Dermis microvascular lymphatic vessel endothelial cell (primary cell): ENCODE data around the gene SAA2. TPM values are rescaled to one million over a fixed set of nuclear protein-coding genes. Genes with fewer than 3 reads are reported as not detected.
"Not testable (repeated sequence)": the region's sequence is repeated elsewhere in the genome, so short reads cannot be mapped to it uniquely, and the experiment has no call there.

Experiments
- DNase-seq, 2 donors: peaks; one replicate each; pipeline versions ENCODE4 v3.0.0 to v3.0.0-alpha.2; 2010; ENCODE audit warnings: low read depth in 2 of 2
- total RNA-seq: library from RNA; depleted of rRNA; stranded (reverse); fragments of >200 nt; gene quantifications from 2 replicates; pipeline ENCODE4 v1.2.1, GENCODE V29; 2014

Gene SAA2
- total RNA-seq, 1 donor from 2014 or later: not detected

DNA sequence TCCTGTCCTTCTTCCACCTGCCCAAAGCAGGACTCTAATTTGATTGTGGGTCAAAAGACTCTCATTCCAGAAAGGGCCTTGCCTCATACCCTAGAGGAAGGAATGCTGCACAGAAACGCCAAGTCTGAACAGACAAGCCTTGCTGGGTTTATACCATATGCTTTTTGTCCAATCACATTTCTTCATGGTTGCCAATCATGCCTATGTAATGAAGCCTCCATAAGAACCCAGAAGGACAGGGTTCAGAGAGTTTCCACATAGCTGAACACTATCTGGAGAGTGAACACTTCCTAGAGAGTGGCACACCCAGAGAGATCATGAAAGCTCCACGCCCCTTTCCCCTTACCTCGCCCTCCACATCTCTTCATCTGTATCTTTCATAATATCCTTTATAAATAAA is 4.8 kb upstream of the SAA2 start:
- no peak for DNase-seq

DNA sequence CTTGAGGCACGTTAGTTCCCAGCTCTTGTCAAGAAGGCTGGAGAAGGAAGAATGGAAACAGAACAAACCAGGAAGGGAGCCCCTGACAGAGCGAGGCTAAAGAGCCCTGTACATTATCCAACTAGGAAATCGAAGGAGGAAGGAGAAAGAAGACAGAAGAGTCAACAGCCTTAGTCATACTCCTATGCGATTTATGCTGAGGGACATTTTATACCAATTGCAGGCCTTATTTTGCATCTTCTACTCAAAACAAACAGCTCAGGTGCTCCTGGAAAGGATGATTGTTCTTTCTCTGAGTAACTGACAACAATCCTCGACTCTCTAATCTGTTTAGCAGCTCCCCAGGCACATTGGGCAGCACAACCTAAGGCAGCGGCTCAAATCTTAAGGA is 1.3 kb downstream of the SAA2 start:
- not testable (repeated sequence) for DNase-seq

- DNase-seq: not testable (repeated sequence)
These were observed 1.9 kb downstream of the SAA2 start for GRCh38 chr11:18246379-18247190.

DNA sequence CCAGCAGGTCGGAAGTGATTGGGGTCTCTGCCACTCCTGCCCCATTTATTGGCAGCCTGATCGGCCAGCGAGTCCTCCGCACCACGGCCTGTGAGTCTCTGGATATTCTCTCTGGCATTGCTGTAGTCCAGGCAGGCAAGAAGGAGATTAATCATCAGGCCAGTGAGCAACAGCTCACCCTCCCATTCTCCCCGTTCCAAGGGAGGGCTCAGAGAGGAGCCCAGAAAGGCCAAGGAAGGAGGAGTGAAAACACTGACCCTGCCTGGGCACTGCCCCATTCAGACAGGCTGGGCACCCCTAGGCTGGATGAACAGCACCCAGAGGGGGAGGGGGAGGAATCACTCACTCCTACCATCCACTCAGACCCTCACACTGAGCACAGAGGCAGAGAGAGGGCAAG is 3.1 kb downstream of the SAA2 start:
- DNase-seq: no peak

DNA sequence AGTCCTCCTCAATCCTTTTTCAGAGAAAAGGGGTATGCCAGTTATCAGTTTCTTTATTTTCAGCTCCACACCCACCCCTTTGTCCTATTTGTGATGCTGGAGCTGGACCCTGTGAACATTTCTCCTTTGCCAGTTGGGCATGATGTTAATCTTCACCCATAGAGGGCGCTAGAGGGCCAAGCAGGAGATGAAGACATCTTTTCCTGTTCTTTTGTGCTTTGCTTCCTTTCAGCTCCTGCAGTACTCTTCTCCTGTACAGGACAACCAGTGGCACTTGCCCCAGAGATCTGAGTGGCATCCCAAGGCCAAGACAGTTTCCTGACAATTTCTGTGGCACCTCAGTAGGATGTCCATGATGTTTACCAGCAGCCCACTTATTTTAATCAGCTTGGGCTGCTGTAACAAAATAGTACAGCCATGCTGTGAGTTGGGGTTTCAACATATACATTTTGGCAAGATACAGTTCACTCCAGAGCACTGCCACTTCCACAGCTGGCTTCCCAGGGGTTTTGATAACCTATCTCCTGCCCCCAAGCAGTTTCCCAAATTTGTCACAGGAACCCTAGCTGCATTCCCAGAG is 4.6 kb downstream of the SAA2 start:
- peak; percentile 12 to 71 for DNase-seq

- DNase-seq: no peak
These were observed 8.8 kb downstream of the SAA2 start for GRCh38 chr11:18239655-18240054.

DNA sequence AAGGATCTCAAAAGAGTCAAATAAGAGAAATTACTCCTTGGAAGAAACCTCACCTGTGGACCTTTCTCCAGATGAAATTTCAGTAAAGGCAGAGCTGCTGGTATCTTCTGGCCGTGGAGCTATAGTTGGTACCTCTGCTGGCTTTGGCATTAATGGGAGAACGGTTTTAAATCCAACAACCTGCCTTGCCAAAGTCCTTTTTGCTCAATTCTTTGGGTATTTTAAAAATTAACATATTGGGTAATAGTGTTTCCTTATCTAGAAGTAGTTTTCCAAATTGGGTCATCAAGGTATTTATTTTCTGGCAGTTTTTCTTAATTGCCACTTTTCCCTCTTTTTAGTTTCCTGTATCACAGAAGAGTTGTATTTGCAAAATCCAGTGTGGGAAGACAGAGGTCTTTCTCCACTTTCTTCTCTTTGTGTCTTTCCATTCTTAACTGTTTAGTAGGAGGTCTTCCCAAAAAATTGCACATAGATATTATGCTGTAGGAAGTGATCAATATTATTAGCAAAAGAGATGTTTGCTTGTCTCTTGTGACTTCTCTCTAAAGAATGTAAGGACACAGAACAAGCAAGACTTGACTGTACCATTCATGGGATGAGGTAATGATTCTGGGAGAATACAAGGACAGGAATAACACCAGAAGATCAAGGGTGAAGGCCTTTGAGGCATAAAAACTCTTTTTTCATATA is 11.7 kb downstream of the SAA2 start, which contains the start of gene SAA4:
TSS of gene SAA4 (minus strand) at position 139 of the 693 bp plus-strand sequence. CDS start 876 bp downstream, outside the sequence.
- DNase-seq: no peak

DNA sequence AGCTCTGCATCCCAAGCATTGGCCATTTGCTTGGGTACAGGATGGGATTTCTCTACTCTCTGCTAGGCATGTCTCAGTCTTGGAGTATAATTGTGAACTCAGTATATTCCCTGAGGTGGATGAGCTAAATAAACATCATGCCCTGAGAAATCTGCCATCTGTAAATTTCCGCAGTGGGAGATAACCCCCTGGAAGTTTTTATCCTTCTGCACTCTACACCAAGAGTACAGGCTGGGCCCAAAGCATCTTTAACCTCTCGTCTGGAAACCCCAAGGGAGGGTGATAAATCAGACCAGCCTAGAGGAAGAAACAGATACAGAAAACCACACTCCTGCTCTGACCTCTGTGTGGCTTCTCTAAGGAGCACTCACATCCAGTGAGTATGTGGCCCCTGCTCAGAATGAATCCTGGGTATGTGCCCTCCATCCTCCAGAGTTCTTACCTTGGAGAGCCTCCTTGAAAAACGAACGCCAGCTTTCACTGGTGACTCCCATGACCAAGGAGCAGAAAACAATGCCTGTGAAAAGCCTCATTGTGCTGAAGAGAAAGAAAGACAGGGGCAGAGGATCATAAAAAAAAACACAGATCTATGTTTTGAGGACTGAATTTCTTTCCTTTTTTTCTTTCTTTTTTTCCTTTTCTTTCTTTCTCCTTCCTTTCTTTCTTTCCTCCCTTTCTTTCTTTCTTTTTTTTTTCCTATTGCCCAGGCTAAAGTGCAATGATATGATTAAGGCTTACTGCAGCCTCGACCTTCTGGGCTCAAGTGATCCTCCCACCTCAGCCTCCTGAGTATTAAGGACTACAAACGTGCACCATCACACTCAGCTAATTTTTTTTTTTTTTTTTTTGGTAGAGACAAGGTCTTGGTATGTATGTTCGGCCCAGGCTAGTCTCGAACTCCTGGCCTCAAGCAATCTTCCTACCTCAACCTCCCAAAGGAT is 12.8 kb downstream of the SAA2 start:
- no peak for DNase-seq

DNA sequence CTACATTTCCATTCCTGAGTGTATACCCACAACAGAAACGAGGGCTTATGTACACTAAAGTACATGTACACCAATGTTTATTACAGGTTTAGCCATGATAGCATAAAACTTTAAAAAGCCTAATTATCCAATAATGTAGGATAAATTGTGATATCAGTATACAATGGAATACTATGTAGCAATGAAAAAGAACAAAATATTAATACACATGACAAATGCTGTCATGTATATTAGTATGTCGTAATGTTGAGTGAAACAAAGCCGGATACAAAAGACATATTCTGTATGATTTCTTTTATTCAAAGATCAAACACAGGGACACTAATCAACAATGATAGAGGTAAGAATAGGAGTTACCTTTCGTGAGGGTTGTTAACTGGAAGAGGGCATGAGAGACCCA is 14.6 kb downstream of the SAA2 start:
- no peak for DNase-seq

DNA sequence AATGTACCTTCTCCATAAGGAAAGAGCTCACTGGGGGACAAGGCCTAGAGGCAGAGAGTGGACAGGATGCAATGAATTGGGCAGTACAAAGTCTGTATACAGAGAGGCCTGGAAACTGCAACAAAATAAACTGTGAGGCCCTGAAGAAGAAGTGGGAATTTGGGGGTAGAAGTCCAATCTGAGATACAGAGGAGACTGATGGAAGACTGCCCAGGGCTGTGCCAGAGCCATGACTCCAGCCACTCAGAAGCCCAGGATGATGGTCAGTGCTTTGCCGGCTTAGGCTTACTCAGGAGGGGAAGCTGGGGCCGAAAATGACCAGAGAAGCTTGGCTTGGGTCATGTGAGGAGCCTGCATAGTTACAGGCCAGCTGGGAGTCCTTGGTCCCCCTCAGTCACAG is 17.6 kb downstream of the SAA2 start:
- DNase-seq: no peak

- DNase-seq: no peak
These were observed 19.0 kb downstream of the SAA2 start for GRCh38 chr11:18229501-18229900.

DNA sequence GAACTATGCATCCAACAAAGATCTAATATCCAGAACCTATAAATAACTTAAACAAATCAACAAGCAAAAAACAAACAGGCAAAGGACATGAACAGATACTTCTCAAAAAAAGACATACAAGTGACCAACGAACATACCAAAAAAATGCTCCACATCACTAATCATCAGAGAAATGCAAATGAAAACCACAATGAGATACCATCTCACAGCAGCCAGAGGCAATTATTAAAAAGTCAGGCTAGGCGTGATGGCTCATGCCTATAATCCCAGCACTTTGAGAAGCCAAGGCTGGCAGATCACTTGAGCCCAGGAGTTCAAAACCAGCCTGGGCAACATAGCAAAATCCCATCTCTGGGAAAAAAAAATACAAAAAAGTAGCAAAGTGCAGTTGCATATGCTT is 22.6 kb downstream of the SAA2 start:
- DNase-seq: no peak

GRCh38 chr11:18223591-18224387 is 24.7 kb downstream of the SAA2 start:
- no peak for DNase-seq

GRCh38 chr11:18222814-18223421 is 25.6 kb downstream of the SAA2 start:
- DNase-seq: no peak

GRCh38 chr11:18221274-18221876 is 27.1 kb downstream of the SAA2 start:
- DNase-seq: no peak

GRCh38 chr11:18209058-18209457 is 39.4 kb downstream of the SAA2 start:
- no peak for DNase-seq

DNA sequence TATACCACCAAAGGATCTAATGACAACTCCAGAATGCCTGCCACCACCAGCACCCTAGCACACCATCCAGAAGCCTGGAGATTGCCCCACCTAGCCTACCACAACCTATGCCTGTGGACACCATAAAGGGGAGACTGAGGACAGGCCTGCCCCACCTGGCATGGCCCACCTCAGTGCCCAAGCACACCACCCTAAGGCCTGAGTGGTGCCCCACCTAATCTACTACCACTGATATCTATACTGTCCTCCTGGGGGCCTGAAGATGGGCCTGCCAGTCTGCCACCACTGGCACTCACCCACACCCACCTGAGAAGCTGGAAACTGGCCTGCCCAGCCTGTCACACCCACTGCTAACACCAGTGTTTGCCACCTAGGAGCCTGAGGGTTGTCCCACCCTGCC is 43.7 kb downstream of the SAA2 start:
- no peak for DNase-seq

GRCh38 chr11:18204220-18204619 is 44.2 kb downstream of the SAA2 start:
- no peak for DNase-seq

DNA sequence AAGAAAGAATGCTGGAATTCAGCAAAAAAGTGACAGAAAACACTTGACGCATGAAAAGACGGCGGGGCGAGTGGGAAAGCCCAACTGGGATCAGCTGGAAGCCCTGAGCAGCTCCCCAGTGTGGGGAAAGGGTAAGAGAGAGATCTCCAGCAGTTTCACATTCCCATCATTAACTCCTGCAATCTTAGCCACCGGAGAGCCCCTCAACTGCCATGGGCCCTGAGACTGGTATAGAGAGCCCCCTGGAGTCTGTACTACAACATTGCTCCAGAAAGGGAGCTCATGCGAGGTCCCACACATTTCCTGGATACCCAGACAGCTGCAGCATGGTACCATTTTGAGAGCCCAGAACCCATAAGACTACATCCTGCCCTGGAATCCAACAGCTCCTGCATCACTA is 44.7 kb downstream of the SAA2 start:
- peak; percentile 21 to 39 for DNase-seq

- DNase-seq: not testable (repeated sequence)
These were observed 50.7 kb downstream of the SAA2 start for GRCh38 chr11:18197738-18198137.
